Measurements from ENCODE around the gene MTHFS. TPM values are rescaled to one million over a fixed set of nuclear protein-coding genes. Genes with fewer than 3 reads are reported as not detected.
"Not testable (repeated sequence)": the region's sequence is repeated elsewhere in the genome, so short reads cannot be mapped to it uniquely, and the experiment has no call there.

Gene MTHFS
- 34.9 TPM for polyA plus RNA-seq (ENCODE audit: insufficient read length)
- long read RNA-seq, donor 1, transcript MTHFS-201 (3 exons, 907 nt), result major isoform, 28 of 36 reads
- long read RNA-seq, donor 1, partial matches to known transcripts, result 0 of 36 reads
- long read RNA-seq, donor 1, other reads (novel, unspliced or antisense), result 7 of 36 reads
- long read RNA-seq, donor 2, transcript MTHFS-201 (3 exons, 907 nt), result major isoform, 18 of 19 reads
- long read RNA-seq, donor 2, partial matches to known transcripts, result 0 of 19 reads
- long read RNA-seq, donor 2, other reads (novel, unspliced or antisense), result 0 of 19 reads
- long read RNA-seq, donor 3, transcript MTHFS-201 (3 exons, 907 nt), result major isoform, 18 of 30 reads
- long read RNA-seq, donor 3, partial matches to known transcripts, result 0 of 30 reads
- long read RNA-seq, donor 3, other reads (novel, unspliced or antisense), result 11 of 30 reads
- long read RNA-seq, donor 4, partial matches to known transcripts, result 0 of 4 reads
- long read RNA-seq, donor 4, other reads (novel, unspliced or antisense), result 0 of 4 reads
- long read RNA-seq, donor 5, transcript MTHFS-201 (3 exons, 907 nt), result major isoform, 48 of 71 reads
- long read RNA-seq, donor 5, partial matches to known transcripts, result 0 of 71 reads
- long read RNA-seq, donor 5, other reads (novel, unspliced or antisense), result 21 of 71 reads
- long read RNA-seq, donor 6, transcript MTHFS-201 (3 exons, 907 nt), result major isoform, 25 of 33 reads
- long read RNA-seq, donor 6, partial matches to known transcripts, result 0 of 33 reads
- long read RNA-seq, donor 6, other reads (novel, unspliced or antisense), result 7 of 33 reads
- long read RNA-seq, donor 7, transcript MTHFS-201 (3 exons, 907 nt), result major isoform, 21 of 46 reads
- long read RNA-seq, donor 7, partial matches to known transcripts, result 0 of 46 reads
- long read RNA-seq, donor 7, other reads (novel, unspliced or antisense), result 24 of 46 reads
- long read RNA-seq, donor 8, transcript MTHFS-201 (3 exons, 907 nt), result major isoform, 5 of 19 reads
- long read RNA-seq, donor 8, partial matches to known transcripts, result 7 of 19 reads
- long read RNA-seq, donor 8, other reads (novel, unspliced or antisense), result 7 of 19 reads

- DNase-seq, result peak; percentile 82
Measured at GRCh38 chr15:79896634-79897379, at the start of gene MTHFS. Gene MTHFS (minus strand): TSS chr15:79897014. CDS start chr15:79896988, 26 bp downstream.

GRCh38 chr15:79944622-79945021 is 47.8 kb upstream of the MTHFS start:
- no peak for DNase-seq

DNA sequence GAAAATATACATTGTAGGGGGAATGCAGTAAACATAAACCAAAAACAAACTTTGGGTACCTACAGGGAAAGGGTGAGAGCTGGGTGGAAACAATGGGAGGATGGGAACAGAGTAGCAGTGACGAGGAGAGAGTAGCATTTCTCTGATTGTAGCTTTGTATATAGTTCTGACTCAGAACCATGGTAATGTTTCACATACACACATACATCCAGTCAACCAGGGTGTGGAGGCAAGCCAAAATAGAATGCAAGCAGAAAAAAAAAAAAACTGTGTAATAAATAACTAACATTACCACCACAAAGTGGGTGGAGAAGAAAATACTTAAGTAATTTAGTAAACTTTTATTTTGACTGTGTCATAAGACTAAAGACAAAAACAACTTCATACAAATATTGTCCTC is 47.0 kb upstream of the MTHFS start:
- no peak for DNase-seq

DNA sequence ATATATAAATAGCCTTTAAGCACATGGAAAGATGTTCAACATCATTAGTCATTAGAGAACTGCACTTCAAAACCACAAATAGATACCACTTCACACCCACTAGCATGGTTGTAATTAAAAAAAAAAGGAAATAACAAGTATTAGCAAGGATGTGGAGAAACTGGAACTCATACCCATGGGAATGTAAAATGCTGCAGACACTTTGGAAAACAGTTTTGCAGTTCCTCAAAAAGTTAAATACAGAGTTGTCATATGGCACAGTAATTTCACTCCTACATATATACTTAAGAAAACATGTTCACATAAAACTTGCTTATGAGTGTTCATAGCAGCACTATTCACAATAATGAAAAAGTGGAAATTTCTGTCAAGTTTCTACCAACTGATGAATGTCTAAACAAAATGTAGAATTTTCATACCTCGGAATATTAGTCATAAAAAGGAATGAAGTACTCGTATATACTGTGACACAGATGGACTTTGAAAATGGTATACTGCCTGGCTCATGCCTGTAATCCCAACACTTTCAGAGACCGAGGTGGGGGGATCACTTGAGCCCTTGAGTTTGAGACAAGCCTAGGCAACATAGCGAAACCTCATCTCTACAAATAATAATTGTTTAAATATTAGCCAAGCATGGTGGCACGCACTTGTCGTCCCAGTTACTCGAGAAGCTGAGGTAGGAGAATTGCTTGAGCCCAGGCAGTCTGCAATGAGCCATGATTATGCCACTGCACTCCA is 46.1 kb upstream of the MTHFS start:
- no peak for DNase-seq

DNA sequence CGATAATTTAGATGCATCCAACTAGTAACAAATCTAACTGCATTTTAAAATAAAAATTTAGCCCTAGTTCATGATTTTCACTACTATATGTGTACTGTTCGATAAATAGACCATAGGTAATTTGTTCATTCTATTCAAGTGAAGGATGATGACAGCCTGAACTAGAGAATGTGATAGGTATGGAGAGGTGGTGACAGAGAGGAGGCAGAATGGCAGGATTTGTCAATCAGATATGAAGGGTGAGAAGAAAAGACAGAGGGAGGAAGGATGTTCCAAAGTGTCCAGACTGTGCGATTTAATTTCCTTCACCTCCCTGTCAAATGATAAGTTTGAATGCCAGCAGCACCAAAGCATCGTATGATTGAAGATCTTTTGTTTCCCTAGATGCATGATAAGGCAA is 42.6 kb upstream of the MTHFS start:
- no peak for DNase-seq

DNA sequence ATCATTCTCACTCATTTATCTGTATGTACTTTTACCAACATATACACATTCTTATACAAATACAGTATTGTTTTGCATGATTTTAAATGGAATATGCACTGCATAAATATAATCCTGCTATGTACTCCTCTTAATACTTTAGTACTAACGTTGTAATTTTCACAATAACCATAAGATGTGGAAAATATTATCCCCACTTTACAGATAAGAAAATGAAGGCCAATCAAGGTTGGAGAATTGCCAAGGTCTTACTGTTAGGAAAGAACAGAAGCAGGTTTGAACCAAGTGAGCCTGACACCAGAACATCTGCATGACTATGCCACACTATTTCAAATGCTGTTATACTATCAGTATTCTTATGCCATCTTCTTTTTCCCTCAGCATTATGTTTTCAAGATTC is 41.3 kb upstream of the MTHFS start:
- no peak for DNase-seq

- not testable (repeated sequence) for DNase-seq
Measured at GRCh38 chr15:79935556-79936201, 38.9 kb upstream of the MTHFS start.

- DNase-seq, result no peak
Measured at GRCh38 chr15:79933231-79933630, 36.4 kb upstream of the MTHFS start.

DNA sequence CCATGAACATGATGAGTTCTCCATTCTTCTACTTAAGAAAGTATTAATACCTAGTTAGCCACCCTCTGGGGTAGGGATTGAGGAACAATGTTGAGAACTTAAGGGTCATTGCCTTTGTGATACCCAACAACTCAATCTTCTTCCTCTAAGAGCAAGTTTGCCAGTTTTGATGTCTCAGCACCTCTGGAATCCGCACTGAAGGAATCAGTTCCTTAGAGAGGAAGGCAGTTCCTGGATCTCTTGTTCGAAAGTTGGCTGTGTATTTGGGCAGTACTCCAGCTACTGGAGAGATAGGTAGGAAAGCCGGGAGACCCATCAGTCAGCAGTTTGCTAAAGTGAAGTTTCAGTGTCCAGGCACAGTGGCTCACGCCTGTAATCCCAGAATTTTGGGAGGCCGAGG is 35.6 kb upstream of the MTHFS start:
- DNase-seq, result no peak

DNA sequence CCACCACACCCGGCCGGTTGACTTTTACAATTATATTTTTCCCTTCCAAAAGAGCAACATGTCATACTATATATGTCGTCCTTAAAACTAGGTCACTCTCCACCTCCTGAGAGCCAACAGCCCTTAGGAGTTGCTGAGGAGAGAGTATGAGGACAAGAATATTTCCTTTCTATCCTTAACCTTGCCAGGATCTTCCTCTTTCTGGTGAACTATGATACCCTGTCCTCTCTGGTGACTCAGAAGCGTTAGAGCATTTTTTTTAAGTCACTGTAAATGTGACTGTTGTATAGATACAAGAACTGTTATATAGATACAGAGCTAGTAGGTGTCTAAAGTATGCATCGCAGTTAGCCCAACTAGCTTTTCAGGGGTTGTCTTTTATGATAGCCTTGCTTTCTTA is 33.7 kb upstream of the MTHFS start:
- no peak for DNase-seq

- no peak for DNase-seq
Measured at GRCh38 chr15:79929412-79929811, 32.6 kb upstream of the MTHFS start.

- DNase-seq, result not testable (repeated sequence)
Measured at GRCh38 chr15:79926116-79926515, 29.3 kb upstream of the MTHFS start.

- DNase-seq, result no peak
Measured at GRCh38 chr15:79924379-79924778, 27.6 kb upstream of the MTHFS start.

DNA sequence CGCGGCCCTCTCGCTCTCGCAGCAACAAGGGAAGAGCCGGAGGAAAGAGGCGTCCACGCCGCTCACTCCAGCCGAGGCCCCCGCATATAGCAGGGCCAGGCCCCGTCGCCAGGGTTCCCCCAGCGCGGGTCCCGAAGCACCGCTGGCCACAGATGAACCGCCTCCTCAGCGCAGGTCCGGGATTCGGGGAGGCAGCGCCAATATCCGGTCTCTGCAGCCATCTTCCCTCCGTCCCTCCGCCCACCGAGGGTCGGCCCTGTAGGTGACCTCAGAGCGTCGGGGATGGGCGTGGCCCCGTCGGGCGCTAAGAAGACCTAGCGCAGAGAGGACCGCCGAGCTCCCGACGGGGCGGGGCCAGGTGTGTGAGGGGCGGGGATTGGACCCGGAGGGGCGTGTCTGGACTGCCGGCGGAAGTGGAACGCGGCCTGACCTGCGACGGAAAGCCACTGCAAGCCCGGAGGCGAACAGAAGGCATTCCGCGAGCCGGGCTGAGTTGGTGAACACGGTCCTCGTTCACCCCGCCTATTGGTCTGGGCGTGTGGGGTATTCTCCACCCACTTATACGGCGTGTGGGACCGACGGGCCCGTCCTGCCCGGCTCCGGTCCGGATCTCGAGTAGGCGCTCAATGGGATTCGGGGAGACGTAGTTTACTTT is 26.8 kb upstream of the MTHFS start:
- peak; percentile 94 for DNase-seq

- DNase-seq, result peak; percentile 67
Measured at GRCh38 chr15:79923079-79923514, 26.3 kb upstream of the MTHFS start.

DNA sequence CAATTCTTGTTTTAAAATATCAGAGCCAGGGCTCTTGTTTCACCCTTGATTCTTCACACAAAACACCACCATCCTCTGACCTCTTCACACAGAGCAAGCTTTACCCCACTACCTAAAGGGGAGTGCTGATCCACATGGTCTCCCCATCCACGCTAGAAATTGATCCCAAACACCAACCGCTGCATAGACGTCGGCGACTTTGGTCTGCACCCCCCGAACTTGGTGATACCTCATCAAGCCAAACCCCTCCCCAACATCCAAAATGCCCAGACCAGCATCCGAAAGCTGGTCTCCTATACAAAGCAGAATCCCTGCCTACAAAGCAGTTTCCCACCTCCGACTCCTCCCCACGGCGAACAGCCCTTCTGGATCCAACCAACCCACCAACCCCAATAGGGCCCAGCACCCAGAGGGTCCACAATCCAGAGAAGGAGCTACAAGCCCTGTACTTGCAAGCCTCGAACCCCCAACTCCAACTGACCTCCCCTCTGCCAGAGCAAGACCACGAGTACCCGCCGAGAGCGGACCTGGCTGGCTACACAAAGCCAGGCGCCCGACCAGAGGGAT is 25.8 kb upstream of the MTHFS start:
- no peak for DNase-seq

GRCh38 chr15:79919749-79920511 is 23.1 kb upstream of the MTHFS start:
- DNase-seq, result no peak

DNA sequence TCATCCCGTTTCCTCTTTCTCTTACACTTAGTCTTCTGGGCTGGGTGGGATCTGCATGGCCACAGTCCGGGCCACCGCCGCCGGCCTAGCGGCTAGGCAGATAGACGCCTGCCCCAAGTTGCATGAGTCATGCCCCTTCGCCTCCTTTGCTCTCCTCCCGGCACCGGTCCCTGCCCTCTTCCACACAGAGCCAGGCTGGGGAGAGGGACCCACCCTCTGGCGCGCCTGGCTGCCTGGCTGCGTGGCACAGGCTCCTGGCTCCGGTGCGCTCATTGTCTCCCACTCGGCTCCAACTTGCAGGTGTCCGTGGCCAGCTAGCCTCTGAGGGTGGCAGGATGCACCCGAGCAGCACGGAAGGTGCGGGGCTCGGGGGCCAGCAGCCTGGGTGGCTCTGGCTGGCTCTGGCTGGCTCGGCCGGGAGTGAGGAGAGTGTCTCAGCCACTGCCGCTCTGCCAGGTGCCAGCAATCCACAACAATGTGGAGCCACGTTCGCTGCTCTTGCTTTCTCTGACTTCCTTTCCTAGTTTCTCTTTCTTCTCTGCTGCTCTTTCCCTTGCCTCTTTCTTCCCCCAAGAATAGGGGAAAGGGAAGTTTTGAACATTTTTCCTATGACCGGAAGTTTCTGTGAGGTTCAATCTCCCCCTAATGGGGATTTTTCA is 22.4 kb upstream of the MTHFS start:
- no peak for DNase-seq
